Occipital lobe (tissue), 3 donors: ENCODE measurements around the gene HMGA1. TPM values are rescaled to one million over a fixed set of nuclear protein-coding genes. Genes with fewer than 3 reads are reported as not detected.

Experiments
- DNase-seq: peaks from one replicate; lab custom pipeline; 2025; lab: John Stamatoyannopoulos, UW
- small RNA-seq: library from RNA; depleted of rRNA; stranded (forward); fragments of <200 nt; gene quantifications from one replicate; pipeline ENCODE3, GENCODE V24; 2014
- total RNA-seq: library from RNA; depleted of rRNA; stranded (reverse); fragments of >200 nt; gene quantifications from one replicate; pipeline ENCODE4 v1.2.3, GENCODE V29; 2014

The HMGA1 gene
- total RNA-seq, 1 donor from 2014 or later, result 25.0 TPM

DNA sequence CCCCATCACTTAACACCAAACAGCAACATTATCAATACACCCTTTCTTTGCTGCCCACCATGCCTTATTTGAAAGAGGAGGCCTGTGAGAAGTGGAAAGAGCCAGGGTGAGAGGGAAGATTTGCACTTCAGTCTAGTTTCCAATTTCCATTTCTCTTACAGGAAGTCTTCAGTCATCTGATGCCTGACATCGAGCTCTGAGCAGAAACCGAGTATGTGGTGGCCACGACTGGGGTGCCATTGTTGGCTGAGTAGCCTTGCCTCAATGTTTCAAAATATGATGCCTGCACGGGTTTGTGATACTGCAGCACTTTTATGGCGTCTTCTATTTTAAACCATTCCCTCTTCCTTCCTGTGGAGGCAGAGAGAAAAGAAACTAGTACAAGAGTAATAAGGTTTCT, 51.9 kb downstream of the HMGA1 start:
- DNase-seq, result no peak

DNA sequence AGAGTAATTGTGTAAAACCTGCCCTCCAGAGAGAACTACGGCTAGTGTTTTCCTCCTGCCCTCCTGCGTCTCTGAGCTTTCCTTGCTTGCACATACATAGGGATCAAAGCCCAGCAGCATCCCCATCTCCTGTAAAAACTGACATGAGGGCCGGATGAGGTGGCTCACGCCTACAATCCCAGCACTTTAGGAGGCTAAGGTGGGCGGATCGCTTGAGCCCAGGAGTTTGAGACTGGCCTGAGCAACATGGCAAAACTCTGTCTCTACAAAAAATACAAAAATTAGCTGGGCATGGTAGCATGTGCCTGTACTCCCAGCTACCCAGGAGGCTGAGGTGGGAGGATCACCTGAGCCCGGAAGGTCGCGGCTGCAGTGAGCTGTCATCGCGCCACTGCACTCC, 52.5 kb downstream of the HMGA1 start:
- DNase-seq, result no peak

DNA sequence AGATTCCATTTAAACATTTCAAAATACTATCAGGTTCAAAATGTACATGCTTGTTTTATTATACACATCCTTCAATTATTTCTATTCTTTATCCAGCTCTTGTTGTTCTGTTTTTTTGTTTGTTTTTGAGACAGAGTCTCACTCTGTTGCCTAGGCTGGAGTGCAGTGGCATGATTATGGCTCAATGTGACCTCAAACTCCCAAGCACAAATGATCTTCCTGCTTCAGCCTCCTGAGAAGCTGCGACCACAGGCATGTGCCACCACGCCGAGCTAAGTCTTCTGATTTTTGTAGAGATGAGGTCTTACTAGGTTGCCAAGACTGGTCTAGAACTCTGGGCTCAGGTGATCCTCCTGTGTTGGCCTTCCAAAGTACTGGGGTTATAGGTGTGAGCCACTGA, 56.3 kb downstream of the HMGA1 start:
- DNase-seq, result no peak

DNA sequence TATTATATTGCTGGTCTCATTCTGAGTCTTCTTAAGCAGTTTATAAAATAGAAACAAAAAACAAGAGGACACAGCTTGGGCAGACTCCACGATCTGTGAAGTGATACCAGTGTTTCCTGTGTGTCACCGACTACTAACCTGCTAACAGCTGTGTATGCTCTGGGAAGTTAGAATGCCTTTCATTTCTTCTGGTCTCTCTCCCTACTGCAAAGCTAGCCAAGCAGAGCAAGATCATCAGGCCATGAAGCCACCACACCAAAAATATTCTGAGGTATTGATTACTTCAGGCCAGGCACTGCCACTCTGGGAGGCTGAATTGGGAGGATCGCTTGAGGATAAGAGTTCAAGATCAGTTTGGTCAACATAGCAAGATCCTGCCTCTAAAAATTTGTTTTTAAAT, 59.0 kb downstream of the HMGA1 start:
- DNase-seq, result no peak

Small RNA genes lying within 50 kb of the gene (small RNA-seq; reads per million reads assigned to genes)
- not detected for gene MIR6835

Other genes with a start within 250 kb of the HMGA1 start
- 0.94 TPM for gene GRM4, start 90.8 kb upstream of the HMGA1 start, total RNA-seq
- 18.7 TPM for gene SMIM29, start 12.1 kb downstream of the HMGA1 start, total RNA-seq
- gene NUDT3, start 155.8 kb downstream of the HMGA1 start, total RNA-seq, result 116 TPM
- 1,021 TPM for gene RPS10, start 189.2 kb downstream of the HMGA1 start, total RNA-seq
- 2.8 TPM for gene PACSIN1, start 229.2 kb downstream of the HMGA1 start, total RNA-seq